PFSK-1 (cell line): ENCODE data around the gene LSM14B.

Experiments used
- FOXP2 ChIP-seq: optimal IDR thresholded peaks from 2 replicates; pipeline ENCODE3; 2011; ENCODE audit warnings: borderline replicate concordance, control low read depth, inconsistent platforms; ENCODE audit not compliant: insufficient read depth; ENCODE audit errors: extremely low read length, extremely low read depth
- POLR2AphosphoS5 ChIP-seq: IDR thresholded peaks from 2 replicates; pipeline ENCODE4 v1.6.1; 2012; ENCODE audit warnings: low read depth, mild to moderate bottlenecking, control low read depth, low read length, moderate library complexity
- SIN3A ChIP-seq: IDR thresholded peaks from 2 replicates; pipeline ENCODE4 v1.6.1; 2012; ENCODE audit warnings: mild to moderate bottlenecking, low read length, moderate library complexity, borderline replicate concordance; ENCODE audit not compliant: insufficient read depth

DNA sequence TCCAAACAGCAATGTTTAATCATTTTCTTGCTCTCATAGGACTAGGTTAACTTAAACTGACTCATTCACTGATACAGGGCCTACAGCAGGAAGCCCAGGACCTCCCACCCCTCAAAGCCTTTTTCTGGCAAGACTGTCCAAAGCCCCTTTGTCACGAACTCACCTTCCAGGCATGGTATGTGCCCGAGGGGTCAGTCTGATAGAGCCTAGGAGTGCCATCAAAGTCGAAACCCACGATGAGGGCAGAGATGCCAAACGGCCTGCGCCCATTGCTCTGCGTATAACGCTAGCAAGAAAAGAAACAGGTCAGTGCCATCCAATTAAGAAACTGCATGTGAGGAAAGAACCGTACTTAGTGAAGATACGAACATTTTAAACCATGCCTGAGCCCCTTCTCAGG is 16.6 kb downstream of the LSM14B start:
- TF ChIP-seq POLR2AphosphoS5 (peak; percentile 14; the same call in 1 of the 2 replicates), SIN3A (no peak), FOXP2 (no peak)
